Occipital lobe (tissue), 2 donors: Measurements from ENCODE around the gene CREB5. TPM values are rescaled to one million over a fixed set of nuclear protein-coding genes. Genes with fewer than 3 reads are reported as not detected.

ENCODE experiments used
- DNase-seq: peaks from one replicate; lab custom pipeline; 2025; lab: John Stamatoyannopoulos, UW
- total RNA-seq: library from RNA; depleted of rRNA; stranded (reverse); fragments of >200 nt; gene quantifications from one replicate; pipeline ENCODE4 v1.2.3, GENCODE V29; 2014

CREB5 gene
- total RNA-seq, 1 donor from 2014 or later = 8.0 TPM

DNA sequence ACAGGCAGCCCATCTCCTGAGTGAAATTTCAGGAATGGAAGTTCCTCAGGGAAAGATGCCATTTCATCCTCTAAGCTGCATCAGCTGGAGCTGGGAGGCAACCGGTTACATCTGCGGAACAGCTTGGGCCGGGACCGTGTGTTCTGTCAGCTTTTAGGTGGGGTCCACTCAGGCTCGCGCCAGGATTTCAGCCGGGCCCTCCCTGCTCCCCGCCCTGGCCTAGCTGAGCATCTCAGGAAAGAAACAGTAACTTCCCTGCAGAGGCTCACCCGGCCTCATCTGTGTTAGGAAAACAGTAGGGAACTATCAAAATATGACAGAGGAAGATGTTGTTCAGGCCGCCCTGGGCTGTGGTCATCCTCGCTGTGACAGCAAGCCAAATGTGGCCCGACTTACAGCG lies 435.4 kb downstream of the CREB5 start:
- no peak for DNase-seq

DNA sequence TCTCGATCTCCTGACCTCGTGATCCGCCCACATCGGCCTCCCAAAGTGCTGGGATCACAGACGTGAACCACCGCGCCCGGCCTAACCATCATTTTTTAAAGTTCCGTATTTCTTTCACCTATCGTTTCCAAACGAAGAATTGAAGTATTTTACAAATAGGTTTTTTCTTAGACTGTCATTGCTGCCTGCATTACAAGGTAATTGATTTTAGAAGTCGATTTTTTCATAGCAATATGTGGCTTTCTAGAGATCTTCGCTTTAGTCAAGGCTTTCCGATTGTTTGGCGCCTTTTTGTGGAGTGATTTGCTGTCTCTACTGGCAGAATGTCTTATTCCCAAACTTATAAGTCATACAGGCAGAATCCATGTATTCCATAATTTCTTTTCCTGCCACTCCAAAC lies 436.6 kb downstream of the CREB5 start:
- no peak for DNase-seq

DNA sequence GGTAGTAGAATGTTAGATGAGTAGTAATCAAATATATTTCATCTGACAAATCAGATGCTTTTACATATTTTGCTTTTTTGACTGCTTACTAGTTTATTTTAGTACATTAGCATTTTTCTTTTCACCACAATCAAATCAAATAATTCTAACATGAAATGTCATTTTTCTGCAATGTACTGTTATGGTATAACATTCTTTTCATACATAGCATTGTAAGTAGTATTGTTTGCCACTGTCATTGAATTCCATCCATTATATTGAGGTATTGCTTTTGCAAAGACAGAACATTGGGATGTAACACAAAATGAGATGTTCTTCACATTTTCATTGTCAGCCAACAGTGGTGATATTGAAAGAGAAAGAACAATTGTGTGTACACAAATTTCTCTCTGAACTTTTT lies 438.4 kb downstream of the CREB5 start:
- DNase-seq = no peak

DNA sequence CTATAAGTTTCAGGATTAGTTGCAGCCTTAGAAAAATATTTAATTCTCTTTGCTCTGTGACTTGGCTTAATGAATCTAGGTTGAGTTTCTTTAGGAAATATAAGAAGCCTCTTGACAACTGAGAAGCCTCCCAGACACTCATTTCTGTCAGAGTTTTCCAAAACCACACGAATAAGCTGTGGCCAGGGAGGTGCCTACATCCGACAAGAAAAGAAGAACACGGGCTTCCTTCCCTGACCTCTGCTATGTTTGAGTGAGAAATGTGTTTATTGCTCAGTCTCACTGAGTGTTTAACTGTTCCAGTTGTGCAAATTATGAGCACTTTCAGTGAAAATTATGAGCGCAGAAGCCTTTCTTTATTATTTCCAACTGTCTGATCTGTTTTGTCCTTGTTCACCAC lies 440.8 kb downstream of the CREB5 start:
- no peak for DNase-seq

DNA sequence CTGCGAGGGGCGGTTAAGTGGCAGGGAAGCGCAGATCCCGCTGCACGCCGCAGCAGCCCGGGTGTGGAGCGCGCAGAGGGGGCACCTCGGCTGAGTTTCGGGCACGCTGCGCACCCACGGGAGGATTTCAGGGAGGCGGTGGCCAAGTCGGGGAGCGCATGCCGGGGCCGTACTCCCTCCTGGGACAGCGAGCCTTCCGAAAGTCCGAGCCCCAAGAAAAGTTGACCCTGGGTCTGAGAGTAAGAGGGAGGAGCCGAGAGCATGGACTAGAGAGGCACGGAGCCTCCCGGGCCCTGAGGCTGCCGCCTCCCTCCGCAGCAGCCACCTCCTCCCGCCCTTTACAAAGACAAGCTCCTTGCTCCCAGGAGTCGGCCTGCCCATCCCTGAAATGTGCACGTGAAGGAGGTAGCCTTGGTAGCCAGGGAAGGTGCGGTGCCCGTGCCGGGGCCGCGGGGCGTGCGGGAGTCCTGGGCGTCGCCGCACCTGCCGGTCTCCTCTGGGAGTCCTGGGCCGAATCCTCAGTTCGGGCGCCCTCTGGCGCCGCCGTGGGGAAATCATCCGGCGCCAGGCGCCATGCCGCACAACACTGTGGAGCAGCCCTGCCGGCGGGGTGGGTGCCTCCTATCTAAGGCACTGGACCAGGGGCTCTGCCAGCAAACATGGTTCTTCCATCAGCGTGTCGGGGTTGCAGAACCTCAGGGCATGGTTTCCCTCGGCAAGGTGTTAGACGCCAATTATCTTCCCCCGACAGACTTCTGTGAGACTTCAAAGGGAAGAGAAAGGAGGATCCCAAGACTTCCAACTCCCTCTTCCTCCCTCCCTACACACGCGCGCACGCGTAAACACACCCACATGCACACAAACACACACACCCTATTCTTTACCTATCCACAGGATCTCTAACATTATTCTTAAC lies 441.8 kb downstream of the CREB5 start:
- peak; percentile 70 for DNase-seq

DNA sequence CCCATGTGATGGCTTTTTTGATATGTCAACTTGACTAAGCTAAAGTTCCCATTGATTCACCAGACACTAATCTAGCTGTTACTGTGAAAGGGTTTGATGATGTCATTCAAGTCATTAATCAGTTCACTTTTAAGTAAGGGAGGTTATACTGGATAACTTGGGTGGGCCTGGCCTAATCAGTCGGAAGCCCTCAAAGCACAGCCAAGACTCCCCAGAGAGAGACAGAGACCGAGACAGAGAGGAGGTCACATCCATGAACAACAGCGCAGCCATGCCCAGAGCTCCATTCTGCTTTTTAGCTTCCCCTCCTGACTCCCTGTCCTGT lies 442.4 kb downstream of the CREB5 start:
- no peak for DNase-seq

DNA sequence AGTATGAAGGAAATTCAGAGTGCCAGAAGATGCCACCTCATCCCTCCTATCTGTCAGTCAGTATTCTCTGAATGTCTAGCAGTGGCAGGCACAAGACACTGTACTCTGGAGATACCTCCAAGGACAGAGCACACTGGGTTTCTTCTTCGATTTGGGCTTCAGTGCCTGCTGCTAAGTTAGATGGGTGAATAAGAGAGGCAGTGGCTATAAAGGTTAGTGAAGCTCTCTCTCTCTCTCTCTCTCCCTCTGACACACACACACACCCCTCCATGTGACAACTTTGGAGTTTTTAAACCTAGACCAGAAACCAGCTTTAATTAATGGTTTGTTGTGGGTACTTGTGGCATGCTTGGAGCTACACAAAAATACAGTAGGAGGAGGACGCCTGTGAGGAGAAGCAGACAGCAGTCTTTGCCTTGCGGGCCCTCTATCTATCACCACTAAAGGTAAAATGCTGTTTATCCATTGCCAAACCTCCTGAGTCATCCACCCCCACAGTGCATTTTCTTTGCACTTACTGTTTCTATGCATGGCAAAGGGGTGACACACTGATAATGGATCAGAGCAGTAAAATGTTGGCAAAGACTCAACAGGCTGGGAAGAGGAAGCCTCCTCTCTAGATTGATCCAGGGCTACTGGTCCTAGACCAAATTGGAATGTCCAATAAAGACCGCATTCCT lies 443.4 kb downstream of the CREB5 start:
- DNase-seq = no peak

DNA sequence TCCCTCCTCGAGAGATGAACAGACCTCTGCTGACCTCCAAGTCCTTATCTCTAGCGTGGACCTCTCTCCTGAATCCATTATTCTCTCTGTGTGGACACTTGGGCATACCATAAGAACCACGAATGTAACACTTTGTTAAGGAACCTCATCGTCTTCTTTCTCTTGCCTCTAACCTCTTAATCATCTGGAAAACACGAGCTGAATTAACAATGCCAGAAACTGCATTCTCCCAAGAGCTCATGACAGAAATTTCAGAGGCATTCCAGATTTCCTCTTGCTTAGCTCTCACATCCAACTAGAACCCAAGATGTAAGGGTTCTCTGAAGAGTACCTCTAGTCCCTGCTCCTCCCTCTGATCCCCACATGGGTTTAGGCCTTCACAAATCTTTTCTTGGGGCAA lies 444.3 kb downstream of the CREB5 start:
- DNase-seq = no peak

DNA sequence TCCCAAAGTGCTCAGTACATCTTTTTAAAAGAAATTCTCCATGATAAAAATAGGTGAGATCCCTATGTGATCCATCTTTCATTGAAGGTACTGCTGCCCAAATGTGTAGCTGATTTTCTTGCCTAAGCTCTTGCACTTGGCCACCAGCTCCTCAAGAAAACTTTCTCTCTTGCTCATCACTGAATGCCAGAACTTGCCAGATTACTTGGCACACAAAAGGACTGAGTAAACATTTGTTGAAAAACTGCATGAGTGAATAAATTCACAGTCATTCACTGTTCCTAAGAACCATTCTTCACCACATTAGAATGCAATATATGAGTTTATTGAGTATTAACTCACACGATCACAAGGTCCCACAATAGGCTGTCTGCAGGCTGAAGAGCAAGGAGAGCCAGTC lies 445.9 kb downstream of the CREB5 start:
- no peak for DNase-seq

DNA sequence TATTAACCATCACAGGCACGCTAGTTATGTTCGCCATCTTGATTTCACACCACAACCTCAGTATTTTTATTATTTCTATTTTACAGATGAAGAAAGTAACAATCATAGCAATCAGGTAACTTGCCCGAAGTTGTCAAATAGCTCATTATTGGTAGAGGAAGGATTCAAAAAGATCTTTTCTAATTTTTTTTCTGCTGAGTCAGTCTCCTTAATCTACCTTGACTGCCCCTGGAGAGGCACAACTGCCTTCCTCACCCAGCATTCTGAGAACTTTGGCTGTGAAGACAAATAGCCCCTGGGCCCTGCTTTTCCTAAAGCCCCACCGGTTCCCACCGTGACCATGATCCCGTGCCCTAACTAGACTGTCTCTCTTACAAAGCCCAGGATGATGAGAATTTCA lies 446.6 kb downstream of the CREB5 start:
- no peak for DNase-seq

DNA sequence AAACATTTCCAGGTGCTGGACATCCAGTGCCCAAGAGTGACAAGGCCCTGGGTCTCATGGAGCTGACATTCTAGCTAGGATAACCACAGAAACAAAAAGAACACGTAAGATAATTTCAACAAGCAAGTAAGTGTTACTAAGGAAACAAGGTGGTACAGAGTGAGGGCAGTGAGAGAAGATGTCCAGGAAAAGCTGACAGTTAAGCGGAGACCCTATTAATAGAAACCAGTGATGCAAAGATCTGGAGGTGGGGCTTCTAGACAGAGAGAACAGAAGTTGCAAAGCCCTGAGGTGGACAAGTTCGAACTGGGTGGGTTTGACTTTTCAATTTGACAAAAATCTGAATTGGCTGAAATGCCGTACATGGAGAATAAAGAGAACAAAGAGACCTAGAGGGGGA lies 449.5 kb downstream of the CREB5 start:
- no peak for DNase-seq

DNA sequence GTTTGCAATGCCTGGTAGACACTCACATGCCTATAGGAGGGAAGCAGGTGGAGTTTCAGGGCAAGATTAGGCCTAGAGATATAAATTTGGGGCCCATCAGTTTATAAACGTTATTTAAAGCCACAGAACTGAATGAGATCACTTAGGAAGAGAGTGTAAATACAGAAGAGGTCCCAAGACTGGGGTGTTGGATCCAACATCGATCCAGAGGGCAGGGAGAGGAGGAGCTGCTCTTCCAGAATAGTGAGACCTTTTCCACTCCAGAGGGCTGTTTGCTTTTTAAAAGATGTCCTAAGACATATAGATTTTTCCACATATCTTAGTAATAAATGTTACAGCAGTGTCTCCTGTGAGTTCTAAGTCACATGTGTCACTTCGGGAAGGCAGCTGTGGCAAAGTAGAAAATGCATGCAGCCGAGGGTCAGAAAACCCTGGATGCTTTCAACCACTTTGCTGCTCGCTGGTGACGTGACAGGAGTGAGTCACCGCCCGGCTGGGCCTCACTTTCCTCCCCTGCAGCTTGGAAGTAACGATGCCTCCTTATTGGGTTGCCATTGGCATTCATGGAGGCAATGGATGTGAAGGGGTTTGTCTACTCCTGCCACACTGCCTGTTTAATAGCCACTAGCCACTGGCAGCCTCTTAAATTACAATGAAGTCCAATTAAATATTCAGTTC lies 450.4 kb downstream of the CREB5 start:
- no peak for DNase-seq

DNA sequence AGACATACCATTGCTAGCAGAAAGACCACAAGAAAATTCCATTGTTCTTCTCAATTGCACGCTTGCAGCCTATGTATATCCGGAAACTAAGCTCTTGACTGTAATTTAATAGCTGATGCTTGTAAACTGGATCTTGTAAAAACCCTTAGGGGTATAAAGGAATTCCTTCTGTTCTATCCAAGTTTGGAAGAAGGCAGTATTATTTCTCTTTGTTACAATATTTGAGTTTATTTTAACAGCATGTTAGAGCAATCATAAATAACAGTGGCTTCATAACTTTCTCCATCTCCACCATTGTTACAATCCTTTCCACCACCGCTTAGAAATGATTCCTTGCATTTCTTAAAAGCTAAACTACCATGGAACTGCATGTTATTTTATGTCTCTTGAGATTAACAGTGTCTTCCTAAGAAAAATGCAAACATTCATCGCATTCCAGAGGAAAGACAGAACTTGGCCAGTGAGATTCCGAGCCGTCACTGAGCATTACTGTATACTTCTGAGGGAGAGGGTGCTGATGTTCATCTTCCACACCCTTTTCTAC lies 453.4 kb downstream of the CREB5 start:
- no peak for DNase-seq

DNA sequence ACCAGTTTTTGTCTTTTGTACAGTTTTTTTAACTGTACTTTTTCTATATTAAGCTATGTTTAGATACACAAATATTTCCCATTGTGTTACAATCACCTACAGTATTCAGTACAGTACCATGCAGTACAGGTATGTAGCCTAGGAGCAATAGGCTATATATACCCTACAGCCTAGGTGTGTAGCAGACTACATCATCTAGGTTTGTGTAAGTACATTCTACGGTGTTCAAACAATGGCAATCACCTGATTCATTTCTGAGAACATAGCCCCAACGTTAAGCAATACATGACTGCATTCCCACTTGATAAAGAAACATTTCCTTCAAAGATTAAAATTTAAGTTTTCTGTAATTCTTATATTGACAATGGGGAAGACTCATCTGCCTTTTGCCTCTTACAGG lies 456.4 kb downstream of the CREB5 start:
- DNase-seq = no peak

DNA sequence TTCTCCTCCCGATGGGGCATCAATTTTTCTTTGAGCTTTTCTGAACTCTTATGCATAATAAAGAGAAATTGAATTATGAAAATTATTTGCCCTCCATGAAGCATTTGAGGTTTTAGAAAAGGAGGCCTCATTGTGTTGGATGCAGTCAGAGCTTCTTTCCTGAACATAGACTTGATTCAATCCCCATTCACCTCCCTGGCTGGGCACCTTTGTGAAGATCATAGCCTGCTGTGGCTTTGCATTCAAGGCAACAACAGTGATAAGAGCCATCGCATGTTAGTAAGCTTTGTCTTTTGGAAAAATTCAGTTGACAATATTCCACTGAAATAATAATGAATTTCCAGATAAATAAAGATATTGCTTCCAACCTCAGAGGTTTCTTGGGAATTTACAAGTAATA lies 458.8 kb downstream of the CREB5 start:
- DNase-seq = no peak

DNA sequence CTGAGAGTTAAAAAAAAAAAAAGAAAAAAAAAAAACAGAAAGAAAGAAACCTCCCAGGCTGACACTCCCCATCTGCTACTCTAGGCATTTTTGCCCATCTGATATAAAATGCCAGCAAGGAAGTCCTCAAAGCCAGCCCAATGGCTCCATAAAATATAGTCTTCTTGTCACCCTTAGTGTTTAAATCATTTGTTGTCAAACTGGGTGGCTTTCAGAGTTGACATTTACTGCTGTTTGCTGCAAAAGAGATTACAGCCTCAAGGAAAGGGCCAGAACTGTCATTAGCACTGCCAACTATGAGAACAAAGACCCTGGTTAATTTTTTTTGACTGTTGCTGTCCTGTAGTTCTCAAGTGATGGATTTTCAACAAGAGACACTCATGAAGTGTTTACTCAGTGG lies 459.3 kb downstream of the CREB5 start:
- no peak for DNase-seq

DNA sequence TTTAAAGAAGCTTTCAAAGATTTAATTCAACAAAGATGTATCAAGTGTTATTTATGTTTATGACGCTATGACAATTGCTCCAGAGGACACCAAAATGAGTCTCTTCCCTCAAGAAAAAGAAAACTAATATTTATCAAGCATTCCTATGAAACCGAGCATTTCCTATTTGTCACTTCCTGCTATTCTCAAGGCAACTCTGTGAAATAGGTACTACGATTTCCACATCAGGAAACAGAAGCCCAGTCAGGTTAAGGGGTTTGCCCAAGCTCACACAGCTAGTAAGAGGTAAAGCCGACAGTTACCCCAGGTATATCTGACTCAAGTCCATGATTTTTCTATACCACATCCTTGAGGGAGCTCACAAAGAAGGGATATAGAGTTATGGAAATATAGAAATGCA lies 459.9 kb downstream of the CREB5 start:
- no peak for DNase-seq

DNA sequence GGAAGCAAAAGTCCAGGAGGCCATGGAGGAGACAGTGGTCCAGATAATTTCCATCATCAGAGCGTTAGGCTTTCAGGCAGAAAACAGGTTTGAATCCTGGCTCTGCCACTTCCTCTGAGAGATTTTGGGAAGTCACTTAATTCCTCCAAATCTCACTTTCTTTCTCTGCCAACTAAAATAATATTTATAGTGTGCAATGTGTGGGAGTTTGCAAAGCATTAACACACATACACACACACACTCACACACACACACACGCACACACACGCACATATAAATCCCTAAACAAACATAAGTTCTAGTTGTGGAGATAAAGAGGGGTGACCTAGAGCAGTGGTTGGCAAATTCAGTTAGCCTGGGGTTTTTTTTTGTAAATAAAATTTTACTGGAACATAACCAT lies 461.0 kb downstream of the CREB5 start:
- DNase-seq = no peak

DNA sequence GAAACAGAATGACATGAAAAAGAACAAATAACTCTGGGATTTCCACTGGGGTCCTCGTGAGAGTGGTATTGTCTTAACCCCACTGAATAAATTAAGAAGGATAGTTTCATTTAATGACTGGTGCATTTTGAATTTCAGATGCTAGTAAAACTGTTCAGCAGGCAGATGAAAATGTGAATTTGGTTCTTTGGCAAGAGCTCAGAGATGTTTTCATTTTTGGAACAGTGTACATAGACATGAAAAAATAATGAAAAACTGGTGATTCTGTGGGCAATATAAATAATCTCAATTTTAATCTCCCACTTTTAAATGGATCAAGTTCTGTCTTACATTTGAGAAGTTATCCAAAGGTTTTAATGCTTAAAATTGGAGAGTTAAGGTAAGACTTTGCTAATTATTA lies 461.7 kb downstream of the CREB5 start:
- DNase-seq = no peak
